ENCODE data around the gene WDR70. TPM values are rescaled to one million over a fixed set of nuclear protein-coding genes. Genes with fewer than 3 reads are reported as not detected.

Gene WDR70
- total RNA-seq, 2 donors from 2014 or later, result 22.7 to 35.8 TPM

- DNase-seq (ENCODE audit: low spot score in 2 of 2), result no peak
- ATAC-seq, result no peak
- Mint-ChIP-seq H3K9me3 (peaks cover 7% of the 10 kb centered on the region in 2 donors), H3K36me3 (peaks cover 23 to 25% of the 10 kb centered on the region in 2 donors), H3K27ac (no peak overlapping the region)
These were observed 154.0 kb downstream of the WDR70 start for GRCh38 chr5:37532976-37533740.

GRCh38 chr5:37533851-37534250 lies 154.7 kb downstream of the WDR70 start:
- no peak for ATAC-seq
- no peak for DNase-seq (ENCODE audit: low spot score in 2 of 2)
- Mint-ChIP-seq H3K9me3 (peaks cover 7% of the 10 kb centered on the region in 2 donors), H3K27ac (no peak overlapping the region), H3K36me3 (peaks cover 23 to 25% of the 10 kb centered on the region in 2 donors)

- no peak for ATAC-seq
- H3K9me3 Mint-ChIP-seq, result no peaks in the 10 kb centered on the region
- H3K27ac Mint-ChIP-seq, result no peak overlapping the region
- no peaks in the 10 kb centered on the region for H3K36me3 Mint-ChIP-seq
- no peak for DNase-seq (ENCODE audit: low spot score in 2 of 2)
These were observed 160.3 kb downstream of the WDR70 start for GRCh38 chr5:37539459-37539858.

GRCh38 chr5:37543216-37543615 lies 164.1 kb downstream of the WDR70 start:
- DNase-seq (ENCODE audit: low spot score in 2 of 2) (no peak), ATAC-seq (no peak)
- Mint-ChIP-seq H3K9me3 (peaks cover 3 to 5% of the 10 kb centered on the region in 2 donors), H3K36me3 (no peaks in the 10 kb centered on the region), H3K27ac (no peak overlapping the region)

- ATAC-seq, result no peak
- no peak for DNase-seq (ENCODE audit: low spot score in 2 of 2)
- Mint-ChIP-seq H3K27ac (no peak overlapping the region), H3K36me3 (peaks cover 0 to 8% of the 10 kb centered on the region in 2 donors), H3K9me3 (peaks cover 3 to 5% of the 10 kb centered on the region in 2 donors)
These were observed 170.3 kb downstream of the WDR70 start for GRCh38 chr5:37549411-37549810.

- Mint-ChIP-seq H3K9me3 (peaks cover 3 to 5% of the 10 kb centered on the region in 2 donors), H3K27ac (no peak overlapping the region), H3K36me3 (peaks cover 0 to 8% of the 10 kb centered on the region in 2 donors)
- ATAC-seq (no peak), DNase-seq (ENCODE audit: low spot score in 2 of 2) (no peak)
These were observed 173.0 kb downstream of the WDR70 start for GRCh38 chr5:37552161-37552560.

GRCh38 chr5:37552770-37553719 lies 173.9 kb downstream of the WDR70 start:
- Mint-ChIP-seq H3K27ac (no peak overlapping the region), H3K9me3 (peaks cover 0 to 1% of the 10 kb centered on the region in 2 donors), H3K36me3 (peaks cover 0 to 8% of the 10 kb centered on the region in 2 donors)
- DNase-seq (ENCODE audit: low spot score in 2 of 2), result no peak
- ATAC-seq, result no peak

GRCh38 chr5:37553720-37554404 lies 174.7 kb downstream of the WDR70 start:
- ATAC-seq (no peak), DNase-seq (ENCODE audit: low spot score in 2 of 2) (no peak)
- Mint-ChIP-seq H3K36me3 (peaks cover 0 to 8% of the 10 kb centered on the region in 2 donors), H3K9me3 (no peaks in the 10 kb centered on the region), H3K27ac (no peak overlapping the region)

GRCh38 chr5:37554405-37554739 lies 175.3 kb downstream of the WDR70 start:
- H3K27ac Mint-ChIP-seq, result no peak overlapping the region
- ATAC-seq (no peak), DNase-seq (ENCODE audit: low spot score in 2 of 2) (no peak)
- peaks cover 0 to 8% of the 10 kb centered on the region in 2 donors for H3K36me3 Mint-ChIP-seq
- H3K9me3 Mint-ChIP-seq, result no peaks in the 10 kb centered on the region

GRCh38 chr5:37554938-37555337 lies 175.8 kb downstream of the WDR70 start:
- Mint-ChIP-seq H3K27ac (no peak overlapping the region), H3K9me3 (no peaks in the 10 kb centered on the region), H3K36me3 (peaks cover 0 to 8% of the 10 kb centered on the region in 2 donors)
- DNase-seq (ENCODE audit: low spot score in 2 of 2), result peak in 1 of 2 donors; percentile 7
- no peak for ATAC-seq

GRCh38 chr5:37557734-37558293 lies 178.7 kb downstream of the WDR70 start:
- H3K9me3 Mint-ChIP-seq, result peaks cover 0 to 5% of the 10 kb centered on the region in 2 donors
- H3K27ac Mint-ChIP-seq, result no peak overlapping the region
- no peaks in the 10 kb centered on the region for H3K36me3 Mint-ChIP-seq
- no peak for ATAC-seq
- no peak for DNase-seq (ENCODE audit: low spot score in 2 of 2)

- H3K9me3 Mint-ChIP-seq, result peaks cover 0 to 5% of the 10 kb centered on the region in 2 donors
- no peak for DNase-seq (ENCODE audit: low spot score in 2 of 2)
- no peak overlapping the region for H3K27ac Mint-ChIP-seq
- no peak for ATAC-seq
- no peaks in the 10 kb centered on the region for H3K36me3 Mint-ChIP-seq
These were observed 186.0 kb downstream of the WDR70 start for GRCh38 chr5:37565062-37565670.

- Mint-ChIP-seq H3K27ac (no peak overlapping the region), H3K9me3 (no peaks in the 10 kb centered on the region), H3K36me3 (peaks cover 0 to under 1% of the 10 kb centered on the region in 2 donors)
- DNase-seq (ENCODE audit: low spot score in 2 of 2) (no peak), ATAC-seq (no peak)
These were observed 188.4 kb downstream of the WDR70 start for GRCh38 chr5:37567566-37567965.

- no peaks in the 10 kb centered on the region for H3K9me3 Mint-ChIP-seq
- peaks cover 0 to 6% of the 10 kb centered on the region in 2 donors for H3K36me3 Mint-ChIP-seq
- H3K27ac Mint-ChIP-seq, result no peak overlapping the region
- no peak for DNase-seq (ENCODE audit: low spot score in 2 of 2)
- no peak for ATAC-seq
These were observed 189.1 kb downstream of the WDR70 start for GRCh38 chr5:37568018-37568753.

GRCh38 chr5:37568893-37569292 lies 189.8 kb downstream of the WDR70 start:
- DNase-seq (ENCODE audit: low spot score in 2 of 2), result no peak
- Mint-ChIP-seq H3K27ac (no peak overlapping the region), H3K9me3 (no peaks in the 10 kb centered on the region), H3K36me3 (peaks cover 0 to 6% of the 10 kb centered on the region in 2 donors)
- no peak for ATAC-seq
